Kidney (tissue), 14 donors: ENCODE measurements around the gene FLNA. TPM values are rescaled to one million over a fixed set of nuclear protein-coding genes. Genes with fewer than 3 reads are reported as not detected.

ENCODE experiments used
- DNase-seq, 5 donors: peaks; one replicate each; pipeline ENCODE4 v3.0.0-alpha.2; 2013 to 2020
- FAIRE-seq: peaks from 2 replicates; lab custom pipeline; 2012; peaks lifted over from hg19 to GRCh38; lab: Jason Lieb, UNC
- H3K27ac ChIP-seq, 2 donors: one replicate each; pipeline ENCODE4 v1.7.0; 2013; ENCODE audit warnings: low read depth in 2 of 2, low read length in 2 of 2, inconsistent platforms in 1 of 2
- H3K27me3 ChIP-seq: one replicate; pipeline ENCODE4 v1.7.1; 2013; ENCODE audit warnings: low read length, inconsistent platforms; ENCODE audit not compliant: control insufficient read depth, insufficient read depth
- H3K36me3 ChIP-seq, 3 donors: one replicate each; pipeline versions ENCODE4 v1.7.0 to v1.7.1; 2013; ENCODE audit warnings: low read length in 3 of 3, control low read depth in 1 of 3, inconsistent platforms in 1 of 3; ENCODE audit not compliant: insufficient read depth in 3 of 3, control insufficient read depth in 2 of 3
- H3K4me1 ChIP-seq, 3 donors: one replicate each; pipeline versions ENCODE4 v1.7.0 to v1.7.1; 2013; ENCODE audit warnings: low read length in 3 of 3, inconsistent platforms in 1 of 3, low read depth in 1 of 3; ENCODE audit not compliant: control insufficient read depth in 2 of 3, insufficient read depth in 2 of 3
- H3K4me3 ChIP-seq, 3 donors: one replicate each; pipeline versions ENCODE4 v1.7.0 to v1.8.1; 2013; ENCODE audit warnings: low read length in 3 of 3, control low read depth in 1 of 3, inconsistent platforms in 1 of 3
- H3K9ac ChIP-seq, 3 donors: one replicate each; pipeline versions ENCODE4 v1.7.0 to v1.7.1; 2013; ENCODE audit warnings: low read length in 3 of 3, control low read depth in 1 of 3, inconsistent platforms in 1 of 3
- H3K9me3 ChIP-seq, 3 donors: one replicate each; pipeline versions ENCODE4 v1.7.0 to v1.7.1; 2013; ENCODE audit warnings: low read length in 3 of 3, control low read depth in 1 of 3, inconsistent platforms in 1 of 3; ENCODE audit not compliant: control insufficient read depth in 2 of 3, insufficient read depth in 1 of 3
- CTCF ChIP-seq: IDR thresholded peaks from 3 replicates; pipeline ENCODE4 v1.5.1; 2012; ENCODE audit warnings: mild to moderate bottlenecking, moderate library complexity, borderline replicate concordance; ENCODE audit not compliant: insufficient read depth; ENCODE audit errors: extremely low read depth
- intact Hi-C: fragments of 100-400 bp; cut with DNase I; formaldehyde crosslinking; loops from one replicate; pipeline ENCODE4 v1.11.1; 2022
- polyA plus RNA-seq: library from polyadenylated mRNA; stranded (reverse); fragments of 350-450 nt; fragmentation: Illumina TruSeq; extraction: RNeasy Lipid Tissue Mini Kit (QIAGEN cat#74804); gene quantifications from one replicate; pipeline ENCODE4 v1.2.3, GENCODE V29; 2014; ENCODE audit warnings: low read depth, low replicate concordance; ENCODE audit not compliant: insufficient read depth
- total RNA-seq: library from RNA; stranded (reverse); fragmentation: NEBNext Ultra II Directional; extraction: Animal tissue kit (Norgen Biotek cat#: 25700); gene quantifications from one replicate; pipeline ENCODE4 v1.2.1, GENCODE V29; 2021
- donor health status: control.
- donor health status: control.
- donor health status: control.
- donor health status: control.
- donor health status: control.
- donor health status: DM: yes; HTN: yes; CAD: no.
- donor health status: Normal renal cell carcinoma (clear cell type).

The FLNA gene
- total and polyA plus RNA-seq, 2 donors from 2014 or later: 421 to 1,036 TPM

- intact Hi-C loops: no loop called here
- no peak for TF ChIP-seq CTCF
- no peaks in the 10 kb centered on the region for H3K36me3 ChIP-seq
- H3K27ac ChIP-seq: no peak overlapping the region
- FAIRE-seq (no peak), DNase-seq (no peak)
- no peaks in the 10 kb centered on the region for H3K27me3 ChIP-seq
- no peaks in the 10 kb centered on the region for H3K9me3 ChIP-seq
- H3K4me1 ChIP-seq: no peaks in the 10 kb centered on the region
- H3K4me3 ChIP-seq: no peak overlapping the region
- no peak overlapping the region for H3K9ac ChIP-seq
Measured at GRCh38 chrX:154315416-154315815, 59.0 kb downstream of the FLNA start.

- TF ChIP-seq CTCF: no peak
- no peaks in the 10 kb centered on the region for H3K4me1 ChIP-seq
- no peaks in the 10 kb centered on the region for H3K36me3 ChIP-seq
- H3K4me3 ChIP-seq: no peak overlapping the region
- DNase-seq (no peak), FAIRE-seq (no peak)
- no peaks in the 10 kb centered on the region for H3K27me3 ChIP-seq
- no peak overlapping the region for H3K27ac ChIP-seq
- no peaks in the 10 kb centered on the region for H3K9me3 ChIP-seq
- intact Hi-C loops: no loop called here
- H3K9ac ChIP-seq: no peak overlapping the region
Measured at GRCh38 chrX:154313147-154313546, 61.3 kb downstream of the FLNA start.

- Histone ChIP-seq H3K9me3 (no peaks in the 10 kb centered on the region), H3K27me3 (no peaks in the 10 kb centered on the region), H3K4me1 (no peaks in the 10 kb centered on the region), H3K4me3 (no peak overlapping the region), H3K9ac (no peak overlapping the region), H3K27ac (no peak overlapping the region), H3K36me3 (no peaks in the 10 kb centered on the region)
- no peak for TF ChIP-seq CTCF
- no peak for DNase-seq
- FAIRE-seq: no peak
- intact Hi-C loops: no loop called here
Measured at GRCh38 chrX:154312116-154312515, 62.3 kb downstream of the FLNA start.
